ENCODE results near the gene SPINK9.

Gene SPINK9

GRCh38 chr5:148368299-148368698 is 32.9 kb downstream of the SPINK9 start:
- DNase-seq (ENCODE audit: low read depth): no peak

DNA sequence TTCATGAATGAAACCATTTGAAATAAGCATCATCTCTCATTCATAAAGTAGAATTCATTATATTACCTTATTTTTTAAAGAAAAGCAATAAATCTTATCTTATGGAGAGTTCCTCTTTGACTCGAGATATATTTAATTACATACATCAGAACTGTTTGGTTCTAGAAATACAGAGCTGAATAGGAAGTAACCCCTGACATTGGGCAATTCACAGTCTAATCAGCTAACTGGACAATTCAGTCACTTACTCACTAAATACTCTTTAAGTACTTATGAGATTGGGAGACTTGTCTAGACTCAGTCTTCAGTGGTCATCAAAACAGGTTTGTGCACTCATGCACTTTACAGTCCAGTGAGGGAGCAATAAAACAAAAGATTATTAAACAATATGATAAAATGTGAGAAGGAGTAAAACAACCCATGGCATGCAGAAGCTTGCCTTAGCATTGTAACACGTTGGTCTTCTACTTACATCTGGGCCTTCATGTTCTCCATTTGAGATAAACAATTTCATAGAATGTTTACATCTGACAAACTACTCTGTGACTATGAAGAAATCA is 36.9 kb downstream of the SPINK9 start:
- no peak for DNase-seq (ENCODE audit: low read depth)

DNA sequence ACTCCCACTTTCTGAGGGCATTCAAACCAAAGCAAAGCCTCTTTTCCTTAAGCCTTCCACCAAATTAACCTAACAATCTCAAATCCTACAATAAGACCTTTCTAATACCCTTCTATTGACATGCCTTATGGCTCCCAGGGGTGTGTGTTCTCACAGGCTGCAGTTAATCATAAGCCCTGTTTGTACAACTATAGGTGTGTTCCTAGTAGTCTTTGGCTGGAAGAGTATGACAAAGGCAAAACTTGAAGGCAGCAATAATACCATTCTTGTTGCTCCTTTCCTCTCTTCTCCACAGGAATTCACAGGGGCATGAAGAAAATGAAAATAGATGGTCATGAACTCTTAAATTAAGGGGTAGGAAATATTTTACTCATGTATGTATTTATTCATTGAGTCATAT is 37.5 kb downstream of the SPINK9 start:
- no peak for DNase-seq (ENCODE audit: low read depth)

GRCh38 chr5:148374690-148375360 is 39.5 kb downstream of the SPINK9 start:
- peak; percentile 37 for DNase-seq (ENCODE audit: low read depth)

- DNase-seq (ENCODE audit: low read depth): no peak
Measured at GRCh38 chr5:148376198-148376597, 40.8 kb downstream of the SPINK9 start.

GRCh38 chr5:148378670-148379069 is 43.3 kb downstream of the SPINK9 start:
- no peak for DNase-seq (ENCODE audit: low read depth)

DNA sequence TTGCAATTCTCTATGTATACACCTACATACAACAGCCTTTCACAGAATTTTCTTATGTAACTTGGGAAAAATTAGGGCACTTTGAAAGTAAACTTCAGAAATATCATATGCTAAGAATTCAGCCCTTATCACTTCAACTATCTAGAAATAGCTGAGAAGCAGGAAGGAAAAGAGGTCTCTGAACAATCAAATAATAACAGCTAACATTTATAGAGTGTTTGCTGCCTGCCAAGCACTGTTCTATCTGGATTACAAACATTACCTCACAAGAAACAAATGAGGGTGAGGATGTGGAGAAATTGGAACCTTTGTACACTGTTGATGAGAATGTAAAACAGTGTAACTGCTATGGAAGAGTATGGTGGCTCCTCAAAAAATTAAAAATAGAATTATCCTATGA is 44.0 kb downstream of the SPINK9 start:
- DNase-seq (ENCODE audit: low read depth): no peak

GRCh38 chr5:148381906-148382305 is 46.5 kb downstream of the SPINK9 start:
- no peak for DNase-seq (ENCODE audit: low read depth)

GRCh38 chr5:148382961-148383360 is 47.6 kb downstream of the SPINK9 start:
- no peak for DNase-seq (ENCODE audit: low read depth)

- peak; percentile 94 for DNase-seq (ENCODE audit: low read depth)
Measured at GRCh38 chr5:148383564-148384379, 48.4 kb downstream of the SPINK9 start, which contains the start of gene FBXO38. Gene FBXO38 (plus strand): TSS chr5:148383958. CDS start chr5:148394777, 10,819 bp downstream.

DNA sequence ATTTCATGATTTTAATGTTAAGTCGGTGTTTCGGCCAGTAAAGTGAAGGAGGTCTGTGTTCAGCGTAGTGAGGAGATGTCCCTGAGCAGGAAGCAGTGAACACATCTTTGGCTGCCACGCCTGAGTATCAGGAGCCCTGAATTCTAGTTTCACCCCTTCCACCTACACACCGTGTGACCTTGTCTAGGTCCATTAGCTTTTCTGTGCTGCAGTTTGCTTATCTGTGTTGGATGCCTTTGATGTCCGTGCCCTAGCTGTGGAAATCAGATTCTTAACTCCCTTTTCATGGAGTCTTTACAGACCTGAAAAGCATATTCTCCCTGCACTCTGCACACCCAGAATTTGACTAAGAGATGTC is 49.0 kb downstream of the SPINK9 start:
- no peak for DNase-seq (ENCODE audit: low read depth)

- no peak for DNase-seq (ENCODE audit: low read depth)
Measured at GRCh38 chr5:148385094-148385493, 49.7 kb downstream of the SPINK9 start.

DNA sequence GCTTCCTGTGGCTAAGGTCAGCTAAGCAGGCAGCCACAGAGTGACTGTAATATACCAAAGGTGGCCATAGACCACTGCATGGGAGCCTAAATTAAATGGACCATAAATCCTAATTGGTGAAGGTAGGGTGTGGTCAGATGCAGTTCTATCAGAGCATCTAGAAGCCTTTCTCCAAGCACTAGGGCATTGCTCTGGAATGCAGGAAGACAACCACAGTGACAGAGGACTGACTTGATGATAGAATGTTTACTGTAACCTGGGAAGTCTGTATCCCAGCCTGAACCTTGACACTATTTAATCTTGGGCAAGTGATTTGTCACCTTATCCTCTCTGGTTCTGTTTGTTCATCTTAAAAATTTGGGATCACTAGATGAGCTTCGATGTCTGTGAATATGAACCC is 50.7 kb downstream of the SPINK9 start:
- DNase-seq (ENCODE audit: low read depth): no peak

DNA sequence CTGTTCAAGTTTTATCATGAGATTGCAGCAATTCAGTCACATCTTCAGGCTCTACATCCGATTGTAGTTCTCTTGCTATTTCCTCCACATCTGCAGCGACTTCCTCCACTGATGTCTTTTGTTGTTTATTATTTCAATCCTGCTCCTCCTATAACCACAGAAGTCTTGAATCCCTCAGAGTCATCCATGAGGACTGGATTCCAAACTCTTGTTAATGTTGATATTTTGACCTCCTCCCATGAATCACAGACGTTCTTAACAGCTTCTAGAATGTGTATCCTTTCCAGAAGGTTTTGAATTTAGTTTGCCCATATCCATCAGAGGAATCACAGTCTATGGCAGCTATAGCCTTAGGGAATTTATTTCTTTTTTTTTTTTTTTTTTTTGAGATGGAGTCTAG is 52.0 kb downstream of the SPINK9 start:
- peak; percentile 51 for DNase-seq (ENCODE audit: low read depth)

DNA sequence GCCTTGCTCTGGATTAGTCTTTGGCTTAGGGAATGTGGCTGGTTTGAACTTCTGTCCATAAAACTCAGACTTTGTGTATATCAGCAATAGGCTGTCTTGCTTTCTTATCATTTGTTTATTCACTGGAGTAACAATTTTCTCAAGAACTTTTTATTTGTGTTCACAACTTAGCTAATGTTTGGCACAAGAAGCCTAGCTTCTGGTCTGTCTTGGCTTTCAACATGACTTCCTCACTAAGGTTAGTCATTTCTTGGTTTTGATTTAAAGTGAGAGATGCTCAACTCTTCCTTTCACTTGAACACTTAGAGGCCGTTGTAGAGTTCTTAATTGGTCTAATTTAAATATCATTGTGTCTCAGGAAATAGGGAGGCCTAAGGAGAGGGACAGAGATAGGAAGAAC is 53.3 kb downstream of the SPINK9 start:
- no peak for DNase-seq (ENCODE audit: low read depth)
